Neural crest cell (in vitro differentiated cells): ENCODE measurements around the gene NEIL1. TPM values are rescaled to one million over a fixed set of nuclear protein-coding genes. Genes with fewer than 3 reads are reported as not detected.

Experiments
- DNase-seq: peaks from one replicate; pipeline ENCODE4 v3.0.0; 2021; ENCODE audit warnings: low read depth, mixed read lengths, low spot score
- H3K27ac Mint-ChIP-seq: one replicate; pipeline ENCODE4 v1.8.0; 2021; ENCODE audit warnings: mild to moderate bottlenecking, mixed read lengths; ENCODE audit not compliant: unreplicated experiment
- H3K27me3 Mint-ChIP-seq: 2 replicates; pipeline ENCODE4 v1.8.0; 2021; ENCODE audit warnings: low read depth, mild to moderate bottlenecking, mixed read lengths
- H3K36me3 Mint-ChIP-seq: 2 replicates; pipeline ENCODE4 v1.8.0; 2021; ENCODE audit warnings: low read depth, mild to moderate bottlenecking, mixed read lengths
- H3K4me1 Mint-ChIP-seq: 2 replicates; pipeline ENCODE4 v1.8.0; 2021; ENCODE audit warnings: mixed read lengths
- H3K4me3 Mint-ChIP-seq: one replicate; pipeline ENCODE4 v1.8.0; 2021; ENCODE audit warnings: mild to moderate bottlenecking, mixed read lengths
- H3K9me3 Mint-ChIP-seq: 2 replicates; pipeline ENCODE4 v1.8.0; 2021; ENCODE audit warnings: mixed read lengths
- total RNA-seq: library from RNA; stranded (reverse); gene quantifications from 2 replicates; pipeline ENCODE4 v1.2.1, GENCODE V29; 2021
- TF ChIP-seq, protein P1 (sequence below): fragments of 200-600 bp; sonication (generic); conservative IDR thresholded peaks from 2 replicates; pipeline ENCODE4 v1.5.0; 2021; ENCODE audit warnings: antibody characterized with exemption, mild to moderate bottlenecking

Gene NEIL1
- total RNA-seq, 1 donor from 2014 or later, result 20.4 TPM

DNA sequence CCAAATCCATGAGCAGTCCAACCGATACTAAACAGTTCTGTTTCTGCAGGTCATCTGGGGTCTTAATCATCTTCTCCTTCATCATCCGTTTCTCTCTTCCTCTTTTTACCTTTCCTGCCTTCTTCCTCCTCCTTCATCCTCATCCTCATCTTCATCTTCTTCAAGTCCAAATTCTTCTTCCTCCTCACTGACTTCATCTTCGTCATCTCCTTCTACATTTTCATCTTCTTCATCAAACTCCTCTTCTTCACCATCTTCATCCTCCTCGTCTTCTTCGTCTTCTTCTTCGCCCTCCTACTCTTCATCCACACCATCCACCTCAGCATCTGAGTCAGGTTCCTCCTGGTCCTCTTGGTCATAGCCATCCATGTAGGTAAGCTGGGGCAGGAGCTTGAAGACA, 25.1 kb upstream of the NEIL1 start:
- TF ChIP-seq, protein P1, sequence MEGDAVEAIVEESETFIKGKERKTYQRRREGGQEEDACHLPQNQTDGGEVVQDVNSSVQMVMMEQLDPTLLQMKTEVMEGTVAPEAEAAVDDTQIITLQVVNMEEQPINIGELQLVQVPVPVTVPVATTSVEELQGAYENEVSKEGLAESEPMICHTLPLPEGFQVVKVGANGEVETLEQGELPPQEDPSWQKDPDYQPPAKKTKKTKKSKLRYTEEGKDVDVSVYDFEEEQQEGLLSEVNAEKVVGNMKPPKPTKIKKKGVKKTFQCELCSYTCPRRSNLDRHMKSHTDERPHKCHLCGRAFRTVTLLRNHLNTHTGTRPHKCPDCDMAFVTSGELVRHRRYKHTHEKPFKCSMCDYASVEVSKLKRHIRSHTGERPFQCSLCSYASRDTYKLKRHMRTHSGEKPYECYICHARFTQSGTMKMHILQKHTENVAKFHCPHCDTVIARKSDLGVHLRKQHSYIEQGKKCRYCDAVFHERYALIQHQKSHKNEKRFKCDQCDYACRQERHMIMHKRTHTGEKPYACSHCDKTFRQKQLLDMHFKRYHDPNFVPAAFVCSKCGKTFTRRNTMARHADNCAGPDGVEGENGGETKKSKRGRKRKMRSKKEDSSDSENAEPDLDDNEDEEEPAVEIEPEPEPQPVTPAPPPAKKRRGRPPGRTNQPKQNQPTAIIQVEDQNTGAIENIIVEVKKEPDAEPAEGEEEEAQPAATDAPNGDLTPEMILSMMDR, result no peak
- Mint-ChIP-seq H3K36me3 (no peaks in the 10 kb centered on the region), H3K4me1 (no peaks in the 10 kb centered on the region), H3K27me3 (peaks cover 14% of the 10 kb centered on the region), H3K4me3 (no peak overlapping the region), H3K27ac (no peak overlapping the region), H3K9me3 (peaks cover 3% of the 10 kb centered on the region)
- no peak for DNase-seq

DNA sequence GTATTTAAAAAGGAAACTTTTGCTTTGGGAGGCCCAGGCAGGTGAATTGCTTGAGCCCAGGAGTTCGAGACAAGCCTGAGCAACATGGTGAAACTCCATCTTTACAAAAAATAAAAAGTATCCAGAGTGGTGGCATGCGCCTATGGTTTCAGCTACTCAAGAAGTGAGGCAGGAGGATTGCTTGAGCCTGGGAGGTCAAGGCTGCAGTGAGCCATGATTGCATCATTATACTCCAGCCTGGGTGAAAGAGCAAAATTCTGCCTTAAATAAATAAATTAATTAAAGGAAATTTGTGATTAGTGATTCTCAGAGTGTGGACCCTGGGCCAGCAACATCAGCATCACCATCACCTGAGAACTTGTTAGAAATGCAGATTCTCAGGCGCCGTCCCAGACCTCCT, 20.9 kb upstream of the NEIL1 start:
- Mint-ChIP-seq H3K4me3 (no peak overlapping the region), H3K27me3 (peaks cover 6% of the 10 kb centered on the region), H3K4me1 (no peaks in the 10 kb centered on the region), H3K27ac (no peak overlapping the region), H3K36me3 (no peaks in the 10 kb centered on the region), H3K9me3 (peaks cover 3% of the 10 kb centered on the region)
- no peak for DNase-seq
- TF ChIP-seq, protein P1, result no peak

GRCh38 chr15:75327005-75327404, 19.8 kb upstream of the NEIL1 start:
- no peaks in the 10 kb centered on the region for H3K4me1 Mint-ChIP-seq

GRCh38 chr15:75327491-75327890, 19.3 kb upstream of the NEIL1 start:
- Mint-ChIP-seq H3K4me3 (no peak overlapping the region), H3K27me3 (no peaks in the 10 kb centered on the region), H3K27ac (no peak overlapping the region), H3K9me3 (no peaks in the 10 kb centered on the region), H3K4me1 (no peaks in the 10 kb centered on the region), H3K36me3 (no peaks in the 10 kb centered on the region)
- DNase-seq, result no peak
- TF ChIP-seq, protein P1, result no peak

More at GRCh38 chr15:75327005-75327404, 19.8 kb upstream of the NEIL1 start:
- no peak for DNase-seq
- H3K4me3 Mint-ChIP-seq, result no peak overlapping the region
- TF ChIP-seq, protein P1, result no peak
- peaks cover 2% of the 10 kb centered on the region for H3K27me3 Mint-ChIP-seq
- no peak overlapping the region for H3K27ac Mint-ChIP-seq
- no peaks in the 10 kb centered on the region for H3K36me3 Mint-ChIP-seq
- H3K9me3 Mint-ChIP-seq, result no peaks in the 10 kb centered on the region

DNA sequence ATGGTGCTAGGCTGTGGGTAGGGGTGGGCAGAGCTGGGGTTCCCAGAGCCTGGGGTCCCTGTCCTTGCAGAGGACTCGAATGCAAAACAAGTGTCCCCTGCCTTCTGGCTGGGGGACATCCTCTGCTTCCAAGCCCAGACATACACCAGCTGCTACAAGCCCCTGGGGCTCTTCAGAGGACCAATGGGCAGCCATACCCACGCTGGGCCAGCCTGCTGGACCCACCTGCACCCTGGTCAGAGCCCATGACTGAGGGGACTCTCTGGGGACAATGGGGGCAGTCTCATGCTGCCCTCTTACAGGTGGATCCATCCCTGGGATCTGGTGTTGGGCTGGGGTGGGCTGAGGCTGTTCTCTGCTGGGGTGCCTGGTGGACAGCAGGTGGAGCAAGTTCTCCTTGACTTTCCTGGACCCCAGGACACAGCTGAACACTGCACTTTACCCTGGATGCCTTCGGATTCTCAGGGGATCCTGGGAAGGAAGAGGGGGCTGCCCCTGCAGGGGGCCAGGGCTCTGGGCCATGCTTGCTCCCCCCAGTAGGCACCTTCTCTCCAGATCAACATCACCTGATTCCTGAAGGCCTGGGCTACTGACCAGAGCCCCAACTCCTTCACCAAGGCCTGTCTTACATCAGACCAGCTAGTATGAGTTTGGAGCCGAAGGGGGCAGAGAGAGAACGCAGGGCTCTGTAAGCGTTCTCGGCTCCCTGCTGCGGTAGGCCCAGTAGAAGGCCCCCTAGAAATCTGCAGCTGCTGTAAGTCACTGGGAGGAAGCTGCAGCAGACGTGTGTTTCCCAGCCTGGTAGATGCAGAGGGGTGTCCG, 18.1 kb upstream of the NEIL1 start:
- no peak overlapping the region for H3K4me3 Mint-ChIP-seq
- no peak overlapping the region for H3K27ac Mint-ChIP-seq
- TF ChIP-seq, protein P1, result no peak
- H3K9me3 Mint-ChIP-seq, result no peaks in the 10 kb centered on the region
- no peaks in the 10 kb centered on the region for H3K36me3 Mint-ChIP-seq
- H3K4me1 Mint-ChIP-seq, result no peaks in the 10 kb centered on the region
- H3K27me3 Mint-ChIP-seq, result no peaks in the 10 kb centered on the region
- DNase-seq, result no peak
